Endothelial cell of umbilical vein (primary cell): ENCODE results near the gene MAK. TPM values are rescaled to one million over a fixed set of nuclear protein-coding genes. Genes with fewer than 3 reads are reported as not detected.

Experiments used
- BruUV-seq: library from RNA; stranded (reverse); fragments of 400-500 nt; replicated peaks from 2 replicates; lab custom pipeline; 2021; lab: Mats Ljungman, UMichigan
- CTCF ChIA-PET: fragments of 300-600, 350-600 bp; sonication (Branson Sonifier 250); formaldehyde crosslinking; loops from one replicate; lab custom pipeline; 2021; ENCODE audit warnings: antibody characterized with exemption, inconsistent platforms; lab: Charles Lee
- POLR2A ChIA-PET: fragments of 300-600, 350-600 bp; sonication (Branson Sonifier 250); formaldehyde crosslinking; loops from one replicate; lab custom pipeline; 2021; ENCODE audit warnings: antibody characterized with exemption, inconsistent platforms; lab: Charles Lee
- DNase-seq: peaks from one replicate; pipeline ENCODE4 v3.0.0-alpha.2; 2011; ENCODE audit warnings: low read depth, low spot score
- FAIRE-seq: peaks from 2 replicates; lab custom pipeline; 2011; peaks lifted over from hg19 to GRCh38; lab: Jason Lieb, UNC
- H2AFZ ChIP-seq: 2 replicates; pipeline ENCODE4 v1.6.0; 2012; ENCODE audit warnings: low read depth, low read length, control low read depth, inconsistent platforms
- H3K27ac ChIP-seq: 2 replicates; pipeline ENCODE4 v1.5.1; 2011; ENCODE audit warnings: low read depth, mild to moderate bottlenecking, control low read depth, low read length, moderate library complexity; ENCODE audit not compliant: insufficient read depth
- H3K27me3 ChIP-seq, 2 experiments: 2 replicates each; pipeline versions ENCODE4 v1.6.0 to v1.6.1; 2011; ENCODE audit warnings: low read length in 2 of 2, mixed read lengths in 1 of 2; ENCODE audit not compliant: control insufficient read depth in 2 of 2, insufficient read depth in 2 of 2
- H3K36me3 ChIP-seq, 2 experiments: 2 replicates in 1 of 2; 3 replicates in 1 of 2; pipeline ENCODE4 v1.5.1; 2011; ENCODE audit warnings: low read length in 2 of 2, mild to moderate bottlenecking in 1 of 2, moderate library complexity in 1 of 2; ENCODE audit not compliant: control insufficient read depth in 2 of 2, insufficient read depth in 2 of 2; ENCODE audit errors: extremely low read depth in 1 of 2
- H3K4me1 ChIP-seq: 3 replicates; pipeline ENCODE4 v1.5.1; 2011; ENCODE audit warnings: mild to moderate bottlenecking, low read length; ENCODE audit not compliant: control insufficient read depth, insufficient read depth; ENCODE audit errors: extremely low read depth
- H3K4me2 ChIP-seq: 2 replicates; pipeline ENCODE4 v1.6.1; 2011; ENCODE audit warnings: low read length, control low read depth, mixed read lengths; ENCODE audit not compliant: insufficient read depth
- H3K4me3 ChIP-seq, 3 experiments: fragments of 200-600 bp in 1 of 3; sonication (generic), shearing (Covaris generic) in 1 of 3; replicated peaks in 1 of 3; 2 replicates each; pipeline ENCODE4 v1.5.1; 2011 to 2016; ENCODE audit warnings: control low read depth in 3 of 3, low read length in 3 of 3, mild to moderate bottlenecking in 2 of 3, inconsistent platforms in 1 of 3, low read depth in 1 of 3, moderate library complexity in 1 of 3; ENCODE audit not compliant: insufficient read depth in 1 of 3
- H3K79me2 ChIP-seq: 2 replicates; pipeline ENCODE4 v1.6.0; 2012; ENCODE audit warnings: low read length, inconsistent platforms; ENCODE audit not compliant: control insufficient read depth, insufficient read depth
- H3K9ac ChIP-seq: replicated peaks from 2 replicates; pipeline ENCODE3; 2011; ENCODE audit warnings: low read length, control low read depth; ENCODE audit not compliant: insufficient read depth; ENCODE audit errors: extremely low read depth
- H3K9me1 ChIP-seq: replicated peaks from 3 replicates; pipeline ENCODE4 v1.6.0; 2011; ENCODE audit warnings: mild to moderate bottlenecking, low read length; ENCODE audit not compliant: control insufficient read depth, insufficient read depth; ENCODE audit errors: extremely low read depth
- H3K9me3 ChIP-seq: replicated peaks from 2 replicates; pipeline ENCODE4 v1.5.1; 2012; ENCODE audit warnings: low read length, inconsistent platforms; ENCODE audit not compliant: control insufficient read depth, insufficient read depth
- H4K20me1 ChIP-seq: replicated peaks from 2 replicates; pipeline ENCODE3; 2011; ENCODE audit warnings: mild to moderate bottlenecking, low read length; ENCODE audit not compliant: control insufficient read depth, insufficient read depth; ENCODE audit errors: extremely low read depth
- EZH2 ChIP-seq: IDR thresholded peaks from 2 replicates; pipeline ENCODE4 v1.6.1; 2012; ENCODE audit warnings: borderline replicate concordance, low read depth, mild to moderate bottlenecking, moderate library complexity, low read length, inconsistent platforms; ENCODE audit not compliant: severe bottlenecking
- FOS ChIP-seq: IDR thresholded peaks from 2 replicates; pipeline ENCODE4 v1.6.1; 2011; ENCODE audit warnings: mild to moderate bottlenecking, low read length, moderate library complexity, borderline replicate concordance; ENCODE audit not compliant: insufficient read depth
- GATA2 ChIP-seq: IDR thresholded peaks from 2 replicates; pipeline ENCODE4 v1.7.0; 2011; ENCODE audit warnings: low read depth, mild to moderate bottlenecking, moderate library complexity, mixed read lengths, low read length; ENCODE audit not compliant: insufficient read length, insufficient read depth
- JUN ChIP-seq: IDR thresholded peaks from 2 replicates; pipeline ENCODE4 v1.6.1; 2011; ENCODE audit warnings: borderline replicate concordance, low read depth; ENCODE audit not compliant: insufficient read length, insufficient read depth
- MAX ChIP-seq: IDR thresholded peaks from 2 replicates; pipeline ENCODE4 v1.6.1; 2011; ENCODE audit not compliant: insufficient read depth, insufficient read length
- MYC ChIP-seq: IDR thresholded peaks from one replicate; pipeline ENCODE4 v1.6.1; 2011; ENCODE audit warnings: mild to moderate bottlenecking, low read depth, low read length
- POLR2A ChIP-seq: IDR thresholded peaks from 2 replicates; pipeline ENCODE4 v1.6.1; 2012; ENCODE audit warnings: low read depth, mild to moderate bottlenecking, control low read depth, low read length
- POLR2AphosphoS5 ChIP-seq: IDR thresholded peaks from 2 replicates; pipeline ENCODE4 v1.6.1; 2012; ENCODE audit warnings: low read depth, mild to moderate bottlenecking, control low read depth, low read length, moderate library complexity; ENCODE audit not compliant: insufficient read depth
- dilution Hi-C: fragments of 300-500 bp; cut with MboI; formaldehyde crosslinking; loops from one replicate; pipeline ENCODE4 v1.15.0; 2019; ENCODE audit warnings: low sequenced_read_pairs; ENCODE audit not compliant: extremely low pct_ligation_motif_present
- intact Hi-C: fragments of 100-400 bp; cut with micrococcal nuclease; formaldehyde crosslinking; loops from one replicate; pipeline ENCODE4 v1.10.0; 2022
- polyA plus RNA-seq, 4 experiments: library from polyadenylated mRNA; depleted of rRNA in 3 of 4; stranded (reverse) in 3 of 4; unstranded in 1 of 4; fragments of >200 nt; gene quantifications; 2 replicates each; pipeline versions ENCODE4 v1.2.1 to v1.2.3, GENCODE V29; 2011 to 2012; ENCODE audit warnings: missing spikeins in 1 of 4
- total RNA-seq: library from RNA; stranded (reverse); gene quantifications from 2 replicates; pipeline ENCODE4 v1.2.3, GENCODE V29; 2021
- TF ChIP-seq, protein P1 (sequence below), 2 donors: IDR thresholded peaks; 1 replicate in 1 of 2; 2 replicates in 1 of 2; pipeline ENCODE4 v1.5.1; 2011; ENCODE audit warnings: low read length in 2 of 2, mild to moderate bottlenecking in 2 of 2, moderate library complexity in 2 of 2, control low read depth in 1 of 2, inconsistent platforms in 1 of 2, low read depth in 1 of 2; ENCODE audit not compliant: insufficient read depth in 1 of 2; ENCODE audit errors: extremely low read depth in 1 of 2

MAK gene
- total and polyA plus RNA-seq, 2 donors (not counting 3 experiments of a cell fraction or from before 2014, with no cell fraction given), result not detected

DNA sequence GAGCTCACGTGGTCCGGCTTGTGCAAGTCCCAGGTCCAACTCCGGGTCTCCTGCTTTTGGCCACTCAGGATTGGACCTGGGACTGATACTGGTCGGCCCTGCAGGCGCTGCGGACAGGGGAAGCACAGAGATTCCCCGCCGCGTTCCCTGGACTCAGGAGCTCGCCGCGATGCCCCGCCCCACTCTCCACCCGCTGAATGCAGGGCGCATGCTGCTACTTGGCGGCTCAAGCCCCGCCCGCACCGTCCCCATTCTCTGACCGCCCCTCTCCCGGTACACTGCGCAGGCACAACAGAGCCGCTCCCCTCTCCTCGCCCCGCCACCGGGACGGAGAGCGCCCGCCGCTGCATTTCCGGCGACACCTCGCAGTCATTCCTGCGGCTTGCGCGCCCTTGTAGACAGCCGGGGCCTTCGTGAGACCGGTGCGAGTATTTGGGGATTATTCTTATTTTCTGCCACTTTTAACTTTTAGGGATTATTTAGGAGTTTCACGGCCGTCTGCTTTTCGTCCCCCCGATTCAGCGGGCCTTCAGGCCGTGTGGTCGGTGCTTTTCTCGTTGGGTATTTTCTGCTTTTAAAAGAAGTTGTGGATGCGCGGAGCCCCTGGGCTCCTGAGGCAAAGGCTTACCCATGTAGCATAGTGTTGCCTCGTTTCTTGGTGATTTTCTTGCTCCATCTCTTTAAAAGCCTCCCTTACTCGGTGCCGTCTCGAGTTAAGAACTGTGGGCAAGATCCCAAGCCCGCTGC, 115.3 kb downstream of the MAK start, which contains the start of gene TMEM14C:
Gene TMEM14C (plus strand): TSS at position 251 of the 747 bp plus-strand sequence. CDS start 1,544 bp downstream, outside the sequence.
- intact Hi-C loops (loop anchor here (1.0 to 10.0 kb wide), 6 partner anchors 11 to 372 kb away; partner anchors contain the start of genes C6orf52, PAK1IP1, SMIM13 and TMEM14B), dilution Hi-C loops (no loop called here)
- H3K9me3 ChIP-seq, result no peaks in the 10 kb centered on the region
- no peaks in the 10 kb centered on the region for H3K27me3 ChIP-seq
- FAIRE-seq, result peak; percentile 96
- DNase-seq, result peak; percentile 98
- H3K36me3 ChIP-seq, result no peaks in the 10 kb centered on the region
- ChIA-PET CTCF (interaction anchor here (0.6 to 4.8 kb wide), 6 partner anchors 15 to 245 kb away, joined by 3 to 21 read pairs (median 4); partner anchors contain the start of gene TMEM14B), POLR2A (interaction anchor here (0.6 to 1.2 kb wide), 4 partner anchors 9 to 36 kb away, joined by 3 to 5 read pairs (median 4); partner anchors contain the start of genes PAK1IP1 and TMEM14B)
- peaks cover 10% of the 10 kb centered on the region for H3K4me1 ChIP-seq
- peak within 1 kb of the TSS; percentile 90 for H3K9ac ChIP-seq
- BruUV-seq, result TSS peak; percentile 59
- H3K9me1 ChIP-seq, result no peaks in the 10 kb centered on the region
- H3K4me2 ChIP-seq, result peak within 1 kb of the TSS; percentile 95
- H4K20me1 ChIP-seq, result no peaks in the 10 kb centered on the region
- peak within 1 kb of the TSS; percentile 96 for H2AFZ ChIP-seq
- no peaks in the 10 kb centered on the region for H3K79me2 ChIP-seq
- H3K4me3 ChIP-seq, result peak within 1 kb of the TSS; percentile 59 to 79 (median 76)
- TF ChIP-seq GATA2, result no peak
- TF ChIP-seq JUN, result no peak
- TF ChIP-seq MYC, result no peak
- TF ChIP-seq MAX, result peak; percentile 13
- TF ChIP-seq, protein P1, sequence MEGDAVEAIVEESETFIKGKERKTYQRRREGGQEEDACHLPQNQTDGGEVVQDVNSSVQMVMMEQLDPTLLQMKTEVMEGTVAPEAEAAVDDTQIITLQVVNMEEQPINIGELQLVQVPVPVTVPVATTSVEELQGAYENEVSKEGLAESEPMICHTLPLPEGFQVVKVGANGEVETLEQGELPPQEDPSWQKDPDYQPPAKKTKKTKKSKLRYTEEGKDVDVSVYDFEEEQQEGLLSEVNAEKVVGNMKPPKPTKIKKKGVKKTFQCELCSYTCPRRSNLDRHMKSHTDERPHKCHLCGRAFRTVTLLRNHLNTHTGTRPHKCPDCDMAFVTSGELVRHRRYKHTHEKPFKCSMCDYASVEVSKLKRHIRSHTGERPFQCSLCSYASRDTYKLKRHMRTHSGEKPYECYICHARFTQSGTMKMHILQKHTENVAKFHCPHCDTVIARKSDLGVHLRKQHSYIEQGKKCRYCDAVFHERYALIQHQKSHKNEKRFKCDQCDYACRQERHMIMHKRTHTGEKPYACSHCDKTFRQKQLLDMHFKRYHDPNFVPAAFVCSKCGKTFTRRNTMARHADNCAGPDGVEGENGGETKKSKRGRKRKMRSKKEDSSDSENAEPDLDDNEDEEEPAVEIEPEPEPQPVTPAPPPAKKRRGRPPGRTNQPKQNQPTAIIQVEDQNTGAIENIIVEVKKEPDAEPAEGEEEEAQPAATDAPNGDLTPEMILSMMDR (IDR thresholded peaks at IDR 0.05; ENCODE audit: extremely low read depth in 1 of 2, insufficient read depth in 1 of 2, low read depth in 1 of 2, low read length in 2 of 2), result no peak
- peak; percentile 79 for TF ChIP-seq POLR2AphosphoS5
- TF ChIP-seq POLR2A, result peak; percentile 88
- TF ChIP-seq EZH2, result no peak
- TF ChIP-seq FOS, result no peak
- H3K27ac ChIP-seq, result peak within 1 kb of the TSS; percentile 83
